ENCODE data around the gene IFI35. TPM values are rescaled to one million over a fixed set of nuclear protein-coding genes. Genes with fewer than 3 reads are reported as not detected.
A peak's percentile ranks its signal among the peaks of the same experiment; 100 is the strongest.
"Not testable (repeated sequence)": the region's sequence is repeated elsewhere in the genome, so short reads cannot be mapped to it uniquely, and the experiment has no call there.

Gene IFI35
- 6.0 and 7.8 TPM in 2 replicates for total RNA-seq (2014; rRNA removed; shearing (Covaris generic))

- peak; percentile 84 for DNase-seq (ENCODE audit: low read depth)
Observed at GRCh38 chr17:43006639-43007551, at the start of gene IFI35. IFI35 (plus strand) TSS chr17:43006784; CDS start chr17:43006948, 164 bp downstream.

GRCh38 chr17:42964161-42964932 is 42.2 kb upstream of the IFI35 start, which contains the start of gene AARSD1:
AARSD1 (minus strand) TSS chr17:42964454; CDS start chr17:42964440, 14 bp downstream.
- DNase-seq (ENCODE audit: low read depth) = peak; percentile 92

DNA sequence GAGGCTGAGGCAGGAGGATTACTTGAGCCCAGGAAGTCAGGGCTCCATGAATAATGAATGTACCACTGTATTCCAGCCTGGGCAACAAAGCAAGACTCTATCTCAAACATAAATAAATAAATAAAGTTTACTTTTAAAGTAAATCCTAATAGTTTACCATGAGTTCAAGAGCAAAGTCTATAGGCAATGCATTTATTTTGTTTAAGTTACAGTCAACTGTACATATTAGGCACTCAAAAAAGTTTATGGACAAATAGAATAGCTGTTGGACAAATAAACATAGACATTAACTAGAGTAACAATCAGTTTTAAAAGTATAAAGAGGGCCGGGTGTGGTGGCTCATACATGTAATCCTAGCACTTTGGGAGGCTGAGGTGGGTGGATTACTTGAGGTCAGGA is 38.7 kb upstream of the IFI35 start:
- DNase-seq (ENCODE audit: low read depth) = no peak

GRCh38 chr17:42969001-42969581 is 37.5 kb upstream of the IFI35 start:
- no peak for DNase-seq (ENCODE audit: low read depth)

- no peak for DNase-seq (ENCODE audit: low read depth)
Observed at GRCh38 chr17:42971589-42971988, 35.0 kb upstream of the IFI35 start.

GRCh38 chr17:42973323-42973722 is 33.3 kb upstream of the IFI35 start:
- not testable (repeated sequence) for DNase-seq (ENCODE audit: low read depth)

DNA sequence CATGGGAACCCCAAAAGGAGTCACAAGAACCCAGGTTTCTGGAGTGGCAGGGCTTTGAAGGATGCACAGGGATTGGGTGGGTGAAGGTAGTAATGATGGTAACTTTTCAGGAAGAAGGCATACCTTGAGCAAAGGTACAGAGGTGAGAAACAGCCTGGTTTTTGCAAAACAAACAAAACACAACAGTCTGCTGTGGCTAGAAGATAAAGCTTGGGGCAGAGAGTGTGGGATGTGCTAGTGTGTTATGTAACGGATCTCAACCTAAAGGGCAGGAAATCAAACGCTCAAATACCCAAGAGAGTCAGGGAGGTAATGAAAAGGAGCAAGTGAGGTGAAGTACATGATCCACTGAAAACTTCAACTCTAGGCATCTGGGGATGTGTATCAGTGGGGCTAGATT is 31.3 kb upstream of the IFI35 start:
- DNase-seq (ENCODE audit: low read depth) = no peak

DNA sequence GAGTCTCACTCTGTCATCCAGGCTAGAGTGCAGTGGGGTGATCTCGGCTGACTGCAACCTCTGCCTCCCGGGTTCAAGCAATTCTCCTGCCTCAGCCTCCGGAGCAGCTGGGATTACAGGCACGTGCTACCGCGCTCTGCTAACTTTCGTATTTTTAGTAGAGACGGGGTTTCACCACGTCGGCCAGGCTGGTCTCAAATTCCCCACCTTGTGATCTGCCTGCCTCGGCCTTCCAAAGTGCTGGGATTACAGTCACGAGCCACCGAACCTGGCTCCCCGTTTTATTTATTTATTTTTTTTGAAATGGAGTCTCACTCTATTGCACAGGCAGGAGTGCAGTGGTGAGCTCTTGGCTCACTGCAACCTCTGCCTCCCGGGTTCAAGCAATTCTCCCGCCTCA is 30.9 kb upstream of the IFI35 start:
- DNase-seq (ENCODE audit: low read depth) = not testable (repeated sequence)

- DNase-seq (ENCODE audit: low read depth) = peak; percentile 64
Observed at GRCh38 chr17:42979511-42980273, 26.9 kb upstream of the IFI35 start, which contains the start of gene PTGES3L. PTGES3L (minus strand) TSS chr17:42980080; CDS start chr17:42980053, 27 bp downstream.

DNA sequence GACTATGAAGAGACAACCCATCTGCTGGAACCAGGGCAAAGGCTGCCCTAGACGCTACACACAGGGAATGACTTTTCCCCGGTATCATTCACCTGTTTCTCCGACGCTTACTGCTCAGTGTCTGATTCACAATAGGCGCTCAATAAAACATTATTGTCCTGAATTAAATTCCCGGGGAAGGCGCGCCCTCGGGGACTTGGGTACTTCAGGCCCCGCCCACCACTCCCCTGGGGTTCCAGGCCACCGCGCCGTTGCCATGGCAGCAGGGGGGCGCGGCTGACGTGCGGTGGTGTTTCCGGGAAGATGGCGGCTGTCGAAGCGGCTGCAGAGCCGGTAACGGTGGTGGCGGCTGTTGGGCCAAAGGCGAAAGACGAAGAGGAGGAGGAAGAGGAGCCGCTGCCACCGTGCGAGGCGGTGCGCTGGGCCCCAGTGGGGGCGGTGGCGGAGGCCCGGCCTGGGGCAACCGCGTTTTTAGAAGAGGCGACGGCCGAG is 26.3 kb upstream of the IFI35 start, which contains the start of gene RUNDC1:
Gene RUNDC1, plus strand, starts transcription at position 292 of the 492 bp plus-strand sequence. Its CDS starts 12 bp downstream, at position 304.
- DNase-seq (ENCODE audit: low read depth) = peak; percentile 92

- DNase-seq (ENCODE audit: low read depth) = peak; percentile 63
Observed at GRCh38 chr17:42980766-42981397, 25.7 kb upstream of the IFI35 start.

- DNase-seq (ENCODE audit: low read depth) = no peak
Observed at GRCh38 chr17:42982266-42982665, 24.3 kb upstream of the IFI35 start.

GRCh38 chr17:42985225-42985624 is 21.4 kb upstream of the IFI35 start:
- DNase-seq (ENCODE audit: low read depth) = no peak

- no peak for DNase-seq (ENCODE audit: low read depth)
Observed at GRCh38 chr17:42989141-42989540, 17.4 kb upstream of the IFI35 start.

DNA sequence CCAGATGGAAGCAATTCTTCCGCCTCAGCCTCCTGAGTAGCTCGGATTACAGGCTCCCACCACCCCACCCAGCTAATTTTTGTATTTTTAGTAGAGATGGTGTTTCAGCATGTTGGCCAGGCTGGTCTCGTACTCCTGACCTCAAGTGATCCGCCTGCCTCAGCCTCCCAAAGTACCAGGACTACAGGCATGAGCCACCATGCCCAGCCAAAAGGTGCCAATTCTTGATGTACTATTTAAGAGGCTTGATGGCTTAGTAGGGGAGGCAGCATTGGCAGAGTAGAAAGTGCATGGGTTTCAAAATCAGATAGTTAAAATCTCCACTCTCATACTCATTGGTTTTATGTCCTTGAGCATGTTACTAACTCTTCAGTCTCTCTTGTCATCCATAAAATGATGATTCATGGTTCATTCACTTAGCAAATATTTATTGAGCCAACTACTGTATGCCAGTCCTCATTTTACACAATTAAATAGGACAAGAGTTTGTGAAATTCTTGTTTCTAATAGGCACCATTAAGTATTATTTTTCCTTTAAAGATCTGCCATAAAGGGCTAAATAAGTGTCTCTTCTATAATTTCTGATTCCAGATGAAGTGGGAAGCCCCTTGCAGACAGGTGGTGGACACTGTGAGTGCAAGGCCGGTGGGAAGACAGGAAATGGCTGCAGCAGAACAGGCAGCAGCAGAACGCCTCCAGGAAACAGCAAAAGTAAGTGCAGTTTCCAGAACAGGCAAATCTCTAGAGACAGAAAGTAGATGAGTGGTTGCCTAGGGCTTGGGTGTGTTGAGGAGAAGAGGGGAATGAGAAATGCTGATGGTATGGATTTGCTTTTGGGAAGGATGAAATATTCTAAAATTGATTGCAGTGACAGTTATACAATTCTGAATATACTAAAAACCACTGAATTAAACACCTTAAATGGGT is 16.6 kb upstream of the IFI35 start:
- no peak for DNase-seq (ENCODE audit: low read depth)

GRCh38 chr17:42991471-42991870 is 15.1 kb upstream of the IFI35 start:
- DNase-seq (ENCODE audit: low read depth) = no peak

DNA sequence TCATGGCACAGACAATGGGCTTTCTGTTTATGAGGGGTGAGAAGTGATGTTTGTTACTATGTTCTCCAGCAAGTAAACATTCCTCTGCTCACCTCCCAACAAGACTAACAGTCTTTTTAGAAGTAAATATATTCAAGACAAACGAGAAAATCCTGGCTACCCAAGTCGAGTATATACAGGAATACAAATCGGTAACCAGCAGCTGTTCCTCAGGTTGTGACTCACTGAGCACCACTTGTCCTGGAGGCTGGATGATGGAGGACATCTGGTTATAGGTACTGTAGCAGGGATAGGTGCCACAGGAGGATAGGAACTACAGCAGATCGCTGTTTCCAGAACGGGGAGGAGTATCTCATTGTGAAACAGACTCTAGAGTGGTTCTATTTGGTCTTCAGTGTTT is 13.7 kb upstream of the IFI35 start:
- no peak for DNase-seq (ENCODE audit: low read depth)

DNA sequence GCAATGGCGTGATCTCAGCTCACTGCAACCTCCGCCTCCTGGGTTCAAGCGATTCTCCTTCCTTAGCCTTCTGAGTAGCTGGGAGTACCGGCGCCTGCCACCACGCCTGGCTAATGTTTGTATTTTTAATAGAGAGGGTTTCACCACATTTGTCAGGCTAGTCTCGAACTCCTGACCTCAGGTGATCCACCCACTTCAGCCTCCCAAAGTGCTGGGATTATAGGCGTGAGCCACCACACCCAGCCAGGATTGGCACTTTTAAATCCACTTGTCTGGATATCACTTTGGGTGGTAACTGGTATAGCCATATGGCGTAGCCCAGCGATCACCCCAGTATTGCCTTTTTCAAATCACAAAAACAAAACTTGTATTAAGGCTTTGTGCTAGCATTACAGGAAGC is 12.7 kb upstream of the IFI35 start:
- not testable (repeated sequence) for DNase-seq (ENCODE audit: low read depth)

DNA sequence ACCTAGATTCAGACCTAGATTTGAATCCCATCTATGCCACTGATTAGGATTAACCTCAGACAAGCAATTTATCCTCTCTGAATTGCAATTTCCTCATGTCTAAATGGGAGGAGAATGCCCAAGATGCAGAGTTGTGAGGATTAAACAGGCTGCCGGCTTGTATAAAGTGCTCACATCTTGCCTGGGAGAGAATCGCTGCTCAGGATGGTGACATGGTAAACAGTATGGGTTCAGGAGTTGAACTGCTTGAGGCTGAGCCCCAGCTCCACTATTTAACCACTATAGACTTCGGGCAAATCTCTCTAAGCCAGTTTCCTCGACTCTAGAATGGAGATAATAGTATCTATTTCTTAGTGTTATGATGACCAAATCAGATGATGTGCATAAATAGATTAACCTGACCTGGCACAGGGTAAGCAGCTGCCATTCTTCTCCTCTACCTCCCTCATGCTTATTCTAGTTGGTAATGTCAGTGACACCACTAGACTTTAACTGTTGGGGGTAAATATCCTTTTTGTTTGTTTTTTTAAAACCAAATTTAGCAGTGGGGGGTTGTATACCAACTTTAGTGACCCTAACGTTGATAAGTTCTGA is 9.1 kb upstream of the IFI35 start:
- no peak for DNase-seq (ENCODE audit: low read depth)
